Testis (tissue), 2 donors: ENCODE data around the gene DEDD.

Source experiments
- CTCF ChIP-seq, 3 experiments: fragments of 450-650 bp in 2 of 3; fragments of 200-600 bp in 1 of 3; sonication (generic) in 1 of 3; IDR thresholded peaks; one replicate each; pipeline ENCODE4 v1.5.1; 2016 to 2019; ENCODE audit warnings: antibody characterized with exemption in 3 of 3, mild to moderate bottlenecking in 2 of 3, moderate library complexity in 1 of 3
- POLR2A ChIP-seq: fragments of 450-650 bp; IDR thresholded peaks from one replicate; pipeline ENCODE4 v1.6.1; 2017; ENCODE audit warnings: antibody characterized with exemption, mild to moderate bottlenecking, moderate library complexity

GRCh38 chr1:161160671-161161145, 28.2 kb upstream of the DEDD start:
- TF ChIP-seq CTCF (IDR thresholded peaks at IDR 0.05) (no peak), POLR2A (no peak)
